ENCODE results near the gene GRM8.

The GRM8 gene

GRCh38 chr7:127146746-127147536 is 105.8 kb downstream of the GRM8 start:
- no peak for DNase-seq

GRCh38 chr7:127137146-127137545 is 115.6 kb downstream of the GRM8 start:
- no peak for DNase-seq

GRCh38 chr7:127135871-127136485 is 116.8 kb downstream of the GRM8 start:
- no peak for DNase-seq

- DNase-seq = no peak
These were observed 129.5 kb downstream of the GRM8 start for GRCh38 chr7:127123220-127123619.

- DNase-seq = peak; percentile 25
These were observed 133.2 kb downstream of the GRM8 start for GRCh38 chr7:127119517-127119916.

- DNase-seq = no peak
These were observed 137.9 kb downstream of the GRM8 start for GRCh38 chr7:127114742-127115265.

GRCh38 chr7:127107601-127108007 is 145.1 kb downstream of the GRM8 start:
- no peak for DNase-seq

GRCh38 chr7:127093340-127093739 is 159.4 kb downstream of the GRM8 start:
- DNase-seq = no peak

- no peak for DNase-seq
These were observed 161.1 kb downstream of the GRM8 start for GRCh38 chr7:127091620-127092019.

- no peak for DNase-seq
These were observed 163.6 kb downstream of the GRM8 start for GRCh38 chr7:127089146-127089545.

GRCh38 chr7:127081539-127081938 is 171.2 kb downstream of the GRM8 start:
- DNase-seq = no peak

GRCh38 chr7:127080576-127080975 is 172.2 kb downstream of the GRM8 start:
- DNase-seq = no peak

GRCh38 chr7:127066974-127067373 is 185.8 kb downstream of the GRM8 start:
- DNase-seq = no peak

GRCh38 chr7:127059475-127059874 is 193.3 kb downstream of the GRM8 start:
- DNase-seq = no peak

- DNase-seq = no peak
These were observed 194.8 kb downstream of the GRM8 start for GRCh38 chr7:127057918-127058317.

GRCh38 chr7:127056202-127056601 is 196.5 kb downstream of the GRM8 start:
- DNase-seq = no peak

- no peak for DNase-seq
These were observed 205.2 kb downstream of the GRM8 start for GRCh38 chr7:127047521-127047920.

- DNase-seq = no peak
These were observed 210.9 kb downstream of the GRM8 start for GRCh38 chr7:127041689-127042452.

- DNase-seq = no peak
These were observed 212.7 kb downstream of the GRM8 start for GRCh38 chr7:127040042-127040441.

- no peak for DNase-seq
These were observed 213.2 kb downstream of the GRM8 start for GRCh38 chr7:127039541-127039940.

- no peak for DNase-seq
These were observed 217.4 kb downstream of the GRM8 start for GRCh38 chr7:127035203-127035849.

- DNase-seq = peak; percentile 8
These were observed 218.4 kb downstream of the GRM8 start for GRCh38 chr7:127034186-127034806.

GRCh38 chr7:127029823-127030222 is 222.9 kb downstream of the GRM8 start:
- no peak for DNase-seq
